ENCODE data around the gene RPS19.

Gene RPS19

DNA sequence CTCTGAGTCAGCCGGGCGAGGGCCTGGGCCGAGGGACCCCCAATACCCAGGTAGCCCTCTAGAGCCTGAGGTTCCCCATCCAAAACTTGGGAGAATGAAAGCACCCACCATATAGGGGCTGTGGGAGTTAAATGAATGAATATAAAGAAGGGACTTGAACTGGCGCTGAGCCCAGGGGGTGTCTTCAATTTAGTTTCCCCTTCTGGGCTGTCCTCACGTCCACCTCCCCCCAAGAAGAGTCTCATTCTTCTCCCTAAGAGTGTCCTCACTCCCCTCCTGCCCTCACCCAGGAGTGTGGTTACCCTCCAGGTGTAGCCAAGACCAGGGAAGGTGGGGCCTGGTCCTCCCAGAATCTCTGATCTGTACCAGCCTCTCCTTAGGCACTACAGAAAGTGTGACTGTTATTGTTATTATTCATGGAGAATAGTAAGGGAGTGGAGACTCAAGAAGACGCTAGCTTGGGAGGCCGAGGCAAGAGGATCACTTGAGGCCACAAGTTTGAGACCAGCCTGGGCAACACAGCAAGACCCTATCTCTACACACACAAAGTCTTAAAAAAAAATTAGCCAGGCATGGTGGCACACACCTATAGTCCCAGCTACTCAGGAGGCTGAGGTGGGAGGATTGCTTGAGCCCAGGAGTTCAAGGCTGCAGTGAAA is 19.7 kb downstream of the RPS19 start:
- DNase-seq, result no peak

DNA sequence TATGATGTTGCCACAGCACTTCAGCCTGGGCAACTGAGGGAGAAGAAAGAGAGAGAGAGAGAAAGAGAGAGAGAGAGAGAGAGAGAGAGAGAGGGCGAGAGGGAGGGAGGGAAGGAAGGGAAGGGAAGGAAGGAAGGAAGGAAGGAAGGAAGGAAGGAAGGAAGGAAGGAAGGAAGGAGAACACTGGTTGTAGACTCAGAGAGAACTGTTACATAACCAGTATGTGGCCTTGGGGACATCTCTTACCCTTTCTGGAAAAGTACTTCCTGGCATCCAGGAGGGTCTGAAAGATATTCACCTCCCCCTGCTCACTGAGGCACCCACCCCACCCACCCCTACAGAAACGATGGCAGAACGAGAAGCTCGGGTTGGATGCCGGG is 20.3 kb downstream of the RPS19 start:
- no peak for DNase-seq

DNA sequence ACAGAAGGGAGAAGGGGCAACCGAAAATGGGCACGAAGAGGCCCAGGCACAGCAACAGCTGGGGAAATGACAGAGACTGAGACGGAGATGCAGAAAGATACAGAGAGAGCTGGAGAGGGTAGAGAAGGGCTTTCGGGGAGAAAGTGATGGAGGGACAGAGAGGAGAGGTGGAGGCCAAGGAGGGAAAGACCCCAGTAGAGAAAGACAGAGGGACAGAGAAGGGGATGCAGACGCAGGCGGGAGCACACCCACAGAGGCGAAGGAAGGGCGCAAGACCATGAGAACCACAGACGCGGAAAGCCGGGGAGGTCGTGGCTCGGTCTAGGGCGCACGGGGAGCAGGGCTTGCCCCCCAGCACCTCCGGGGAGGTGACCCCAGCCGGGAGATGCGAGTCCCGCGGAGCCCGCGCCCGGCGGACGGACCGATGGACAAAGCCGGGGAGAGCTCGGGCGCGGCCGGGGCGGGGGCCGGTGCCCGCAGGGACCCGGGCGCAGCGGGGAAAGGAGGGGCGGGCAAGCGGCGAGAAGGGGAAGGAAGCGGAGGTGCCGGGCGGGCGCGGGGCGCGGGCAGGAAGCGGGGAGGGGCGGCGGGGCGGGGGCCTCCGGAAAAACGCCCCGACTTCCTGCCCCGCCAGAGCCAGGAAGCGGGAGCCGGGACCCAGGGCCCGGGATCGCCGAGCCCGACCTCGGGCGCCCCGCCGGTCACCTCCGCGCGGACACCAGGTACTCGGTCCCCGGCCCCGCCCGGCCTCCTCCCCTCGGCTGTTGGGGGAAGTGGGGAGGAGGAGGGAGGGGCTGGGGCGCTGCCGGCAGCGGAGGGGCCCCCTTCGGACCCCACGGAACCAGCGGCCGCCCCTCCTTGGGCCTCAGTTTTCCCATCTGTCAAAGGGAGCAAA is 22.8 kb downstream of the RPS19 start, which contains the start of gene ARHGEF1:
Gene ARHGEF1 (plus strand): TSS at position 617 of the 895 bp plus-strand sequence. CDS start 4,899 bp downstream, outside the sequence.
- DNase-seq, result peak; percentile 46

DNA sequence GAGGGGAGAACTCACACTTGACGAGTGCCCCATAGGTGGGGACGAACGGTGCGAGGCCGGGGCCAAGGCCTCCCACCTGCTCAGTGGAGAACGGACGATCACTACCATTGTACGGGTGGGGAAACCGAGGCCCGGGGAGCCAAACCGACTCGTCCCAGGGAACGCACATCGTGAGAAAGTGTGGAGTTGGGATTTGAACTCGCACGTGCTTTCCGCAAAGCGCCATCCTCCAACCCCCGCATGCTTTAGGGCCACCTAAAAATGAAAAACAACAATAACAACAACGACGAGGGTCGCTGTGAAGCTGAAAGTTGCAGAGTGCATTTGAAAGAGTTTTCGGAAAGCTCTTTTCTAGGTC is 23.4 kb downstream of the RPS19 start:
- no peak for DNase-seq

DNA sequence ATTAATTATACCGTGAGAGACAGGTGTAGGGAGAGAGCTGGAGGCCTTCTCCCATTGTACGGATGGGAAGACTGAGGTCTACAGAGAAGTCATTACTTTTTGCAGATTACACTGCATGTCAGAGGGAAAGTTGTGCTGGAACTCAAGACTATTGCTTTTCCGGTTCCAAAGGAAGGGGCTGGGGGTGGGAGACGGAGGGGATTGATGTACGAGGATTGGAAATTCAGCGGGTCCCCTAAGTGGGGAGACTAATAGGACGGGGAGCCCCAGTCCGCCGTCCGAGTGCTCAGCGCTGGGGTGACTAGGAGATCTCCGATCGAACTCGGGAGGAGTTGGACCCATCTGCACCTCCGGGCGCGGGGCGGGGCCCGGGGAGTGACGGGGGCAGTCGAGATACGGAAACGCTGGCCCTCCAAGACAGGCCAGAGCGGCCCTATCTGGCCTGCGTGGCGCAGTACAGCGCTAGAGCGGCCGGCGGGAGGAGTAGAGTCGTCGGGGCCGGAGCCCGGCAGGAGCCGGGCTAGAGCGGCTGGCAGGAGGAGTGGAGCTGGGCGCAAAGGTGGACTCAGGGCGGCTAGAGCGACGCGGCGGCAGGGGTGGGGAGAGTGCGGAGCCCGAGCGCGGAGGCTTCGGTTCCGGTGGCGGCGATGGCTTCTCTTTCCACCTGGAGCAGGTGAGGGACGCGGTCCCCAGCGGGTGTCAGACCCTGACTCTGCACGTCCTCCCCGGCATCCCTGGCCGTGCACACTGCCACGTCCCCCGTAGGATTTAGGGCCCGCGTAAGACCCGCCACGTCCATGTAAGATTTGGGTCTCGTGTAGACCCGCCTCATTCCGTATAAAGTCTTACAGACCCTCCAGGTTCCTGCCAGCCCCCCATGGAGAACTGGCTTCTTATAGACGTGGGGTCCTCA is 24.0 kb downstream of the RPS19 start:
- peak; percentile 74 for DNase-seq

DNA sequence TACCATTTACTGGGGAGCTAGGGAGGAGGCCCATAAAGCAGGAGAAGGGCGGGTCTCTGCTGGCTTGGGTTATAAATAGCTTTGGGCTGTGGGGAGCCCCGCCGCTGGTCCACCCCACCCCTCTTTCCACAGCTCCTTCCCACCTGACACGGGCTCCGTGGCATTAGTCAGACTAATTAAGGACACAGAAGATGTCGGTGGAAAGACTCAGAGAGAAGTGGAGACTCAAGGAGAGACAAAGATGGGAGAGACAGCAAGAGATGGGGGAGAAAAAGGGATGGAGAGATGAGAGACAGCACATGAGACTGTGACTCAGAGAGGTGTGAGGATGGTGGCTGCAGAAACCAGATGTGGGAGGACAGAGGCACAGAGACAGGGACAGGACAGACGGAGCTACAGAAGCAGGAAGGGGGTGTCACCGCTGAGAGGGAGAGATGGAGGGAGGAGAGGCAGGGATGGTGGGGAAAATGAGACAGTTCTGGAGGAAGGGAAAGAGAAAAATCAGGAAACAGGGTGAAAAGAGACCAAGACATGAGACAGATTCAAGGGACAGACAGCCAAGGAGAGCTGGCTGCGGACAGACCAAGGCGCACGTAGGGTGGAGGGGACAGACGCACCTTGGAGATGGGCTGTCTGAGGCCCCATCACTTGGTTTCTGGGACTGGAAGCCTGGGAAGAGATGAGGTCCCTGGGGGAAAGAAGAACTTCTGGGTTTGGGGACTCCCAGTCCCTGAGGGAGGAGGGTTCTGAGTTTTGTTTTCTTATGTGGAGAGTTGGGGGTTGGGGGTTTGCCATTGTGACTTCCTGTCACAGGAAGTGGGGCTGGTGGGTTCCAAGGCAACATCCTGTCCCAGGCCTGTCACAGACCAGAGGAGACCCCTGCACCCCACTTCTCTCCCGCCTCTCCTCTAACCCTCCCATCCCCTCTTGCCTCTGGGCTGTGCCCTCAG is 27.0 kb downstream of the RPS19 start:
- DNase-seq, result no peak

DNA sequence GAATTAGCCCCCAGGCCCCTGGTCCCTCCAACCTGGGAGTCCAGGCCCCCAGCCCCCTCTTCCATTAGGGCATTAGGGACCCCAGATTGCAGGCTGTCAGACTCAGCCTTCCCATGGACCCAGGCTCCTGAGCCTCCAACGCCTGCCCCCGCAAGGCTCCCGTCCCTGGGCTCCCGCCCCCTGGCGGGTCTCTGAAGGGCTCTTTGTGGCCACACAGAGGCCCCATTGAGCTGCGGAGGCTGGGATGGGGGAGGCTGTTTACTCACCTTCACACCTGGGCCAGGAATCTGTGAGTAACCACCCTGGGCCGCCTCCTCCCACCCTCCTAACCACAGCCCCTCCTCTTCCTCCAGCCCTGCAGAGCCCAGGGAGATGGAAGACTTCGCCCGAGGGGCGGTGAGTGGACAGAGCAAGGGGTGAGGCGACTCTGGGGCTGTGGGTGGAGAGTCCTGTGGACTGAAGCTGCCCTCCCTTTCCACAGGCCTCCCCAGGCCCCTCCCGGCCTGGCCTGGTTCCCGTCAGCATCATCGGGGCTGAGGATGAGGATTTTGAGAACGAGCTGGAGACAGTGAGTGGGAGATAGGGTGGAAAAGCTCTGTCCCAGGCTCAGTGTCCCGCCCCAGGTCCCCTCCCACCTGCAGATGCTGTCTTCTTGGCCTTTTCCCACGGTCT is 27.8 kb downstream of the RPS19 start:
- DNase-seq, result peak; percentile 82

DNA sequence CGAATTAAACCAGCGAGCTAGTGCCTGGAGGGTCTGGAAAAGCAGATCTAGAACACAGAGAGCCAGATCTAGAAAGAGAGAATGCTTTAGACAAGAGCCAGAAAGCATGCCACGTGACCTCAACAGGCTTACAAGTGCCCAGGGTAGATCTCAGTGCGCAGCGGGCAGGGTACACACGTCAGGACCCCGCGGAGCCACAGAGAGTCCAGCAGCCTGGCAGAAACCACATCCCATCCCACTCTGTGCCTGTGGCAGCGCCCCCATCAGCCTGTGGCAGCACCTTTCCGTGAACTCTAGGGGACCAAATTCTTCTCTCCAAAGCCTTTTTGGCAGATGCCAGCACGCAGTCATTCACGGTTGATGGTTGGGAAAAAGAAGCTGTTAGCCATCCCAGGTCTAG is 28.9 kb downstream of the RPS19 start:
- DNase-seq, result no peak

DNA sequence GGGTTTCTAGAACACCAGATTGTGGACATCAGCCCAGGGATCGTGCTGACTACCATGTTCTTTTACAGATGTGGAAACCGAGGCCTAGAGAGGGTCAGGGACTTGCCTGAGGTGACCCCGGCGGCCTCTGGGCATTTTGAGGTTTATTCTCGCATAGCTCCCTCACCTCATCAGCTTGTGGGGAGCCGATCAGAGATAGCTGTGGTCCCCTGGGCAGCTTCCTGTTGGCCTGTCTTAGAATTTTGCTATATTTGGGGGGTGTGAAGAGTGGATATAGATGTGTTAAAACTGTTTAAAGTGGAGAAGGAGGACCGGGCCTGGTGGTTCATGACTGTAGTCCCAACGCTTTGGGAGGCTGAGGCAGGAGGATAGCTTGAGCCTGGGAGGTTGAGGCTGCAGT is 29.8 kb downstream of the RPS19 start:
- no peak for DNase-seq

DNA sequence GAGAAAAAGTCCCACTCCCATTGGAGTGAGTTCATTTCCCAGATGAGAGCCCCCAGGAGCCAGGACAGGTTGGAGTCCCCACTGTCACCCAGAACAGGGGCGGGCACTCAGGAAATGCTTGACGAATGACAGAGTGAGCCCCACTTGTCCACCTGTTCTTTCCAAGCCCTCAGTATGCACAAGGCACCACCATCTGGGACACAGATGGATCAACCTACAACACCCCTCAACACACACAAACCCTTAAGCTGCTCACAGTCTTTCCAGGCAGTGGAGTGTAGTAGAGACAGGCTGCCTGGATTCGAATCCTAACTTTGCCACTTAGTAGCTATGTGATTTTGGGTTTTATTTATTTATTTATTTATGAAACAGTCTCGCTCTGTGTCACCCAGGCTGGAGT is 30.9 kb downstream of the RPS19 start:
- no peak for DNase-seq

DNA sequence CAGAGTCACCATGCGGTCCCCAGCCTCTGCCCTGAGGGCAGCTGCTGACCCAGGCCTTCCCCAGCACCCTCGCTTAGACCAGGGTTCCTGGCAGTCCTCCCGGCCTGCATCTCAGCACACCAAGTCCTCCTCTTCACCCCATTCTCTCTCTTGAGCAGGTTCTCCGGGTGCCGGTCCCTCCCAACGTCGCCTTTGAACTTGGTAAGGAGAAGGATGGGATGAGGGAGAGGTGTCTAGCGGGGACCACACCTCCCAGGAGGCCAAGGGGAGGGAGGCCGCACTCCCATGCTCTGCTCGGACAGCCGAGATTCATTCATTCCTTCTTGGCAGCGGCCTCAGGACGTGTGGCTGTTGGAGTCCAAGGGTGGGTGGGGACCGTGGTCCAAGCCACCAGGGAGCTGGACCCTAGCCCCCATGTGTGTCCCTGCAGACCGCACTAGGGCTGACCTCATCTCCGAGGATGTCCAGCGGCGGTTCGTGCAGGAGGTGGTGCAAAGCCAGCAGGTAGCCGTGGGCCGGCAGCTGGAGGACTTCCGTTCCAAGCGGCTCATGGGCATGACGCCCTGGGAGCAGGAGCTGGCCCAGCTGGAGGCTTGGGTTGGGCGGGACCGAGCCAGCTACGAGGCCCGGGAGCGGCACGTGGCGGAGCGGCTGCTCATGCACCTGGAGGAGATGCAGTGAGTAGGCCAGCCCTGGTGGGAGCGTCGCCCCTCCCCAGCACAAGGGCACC is 32.3 kb downstream of the RPS19 start:
- no peak for DNase-seq

DNA sequence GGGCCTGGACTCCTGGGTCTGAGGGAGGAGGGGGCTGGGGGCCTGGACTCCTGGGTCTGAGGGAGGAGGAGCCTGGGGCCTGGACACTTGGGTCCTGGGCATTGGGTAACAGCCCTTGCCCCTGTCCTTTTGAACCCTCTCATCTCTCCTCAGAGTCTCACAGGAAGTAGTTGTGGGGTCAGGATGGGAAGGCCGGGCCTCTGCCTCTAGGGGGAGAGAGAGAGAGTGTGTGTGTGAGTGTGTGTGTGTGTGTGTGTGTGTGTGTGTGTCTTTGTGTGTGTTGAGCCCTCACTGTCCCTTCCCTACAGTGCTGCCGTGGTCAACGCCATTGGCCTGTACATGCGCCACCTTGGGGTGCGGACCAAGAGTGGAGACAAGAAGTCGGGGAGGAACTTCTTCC is 33.8 kb downstream of the RPS19 start:
- DNase-seq, result no peak

DNA sequence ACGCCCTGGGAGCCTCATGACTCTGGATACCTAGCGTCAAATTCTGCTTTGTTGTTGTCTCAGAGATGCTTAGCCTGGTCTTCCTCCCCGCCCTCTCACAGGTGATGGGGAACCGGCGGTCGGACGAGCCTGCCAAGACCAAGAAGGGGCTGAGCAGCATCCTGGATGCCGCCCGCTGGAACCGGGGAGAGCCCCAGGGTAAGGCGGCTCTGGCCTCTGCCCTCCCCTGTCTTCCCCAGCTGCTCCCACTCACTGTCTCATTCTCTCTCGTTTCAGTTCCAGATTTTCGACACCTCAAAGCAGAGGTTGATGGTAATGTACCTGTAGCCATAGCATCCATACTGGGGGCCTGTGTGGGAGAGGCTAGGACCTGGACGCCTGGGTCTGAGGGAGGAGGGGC is 34.3 kb downstream of the RPS19 start:
- no peak for DNase-seq

DNA sequence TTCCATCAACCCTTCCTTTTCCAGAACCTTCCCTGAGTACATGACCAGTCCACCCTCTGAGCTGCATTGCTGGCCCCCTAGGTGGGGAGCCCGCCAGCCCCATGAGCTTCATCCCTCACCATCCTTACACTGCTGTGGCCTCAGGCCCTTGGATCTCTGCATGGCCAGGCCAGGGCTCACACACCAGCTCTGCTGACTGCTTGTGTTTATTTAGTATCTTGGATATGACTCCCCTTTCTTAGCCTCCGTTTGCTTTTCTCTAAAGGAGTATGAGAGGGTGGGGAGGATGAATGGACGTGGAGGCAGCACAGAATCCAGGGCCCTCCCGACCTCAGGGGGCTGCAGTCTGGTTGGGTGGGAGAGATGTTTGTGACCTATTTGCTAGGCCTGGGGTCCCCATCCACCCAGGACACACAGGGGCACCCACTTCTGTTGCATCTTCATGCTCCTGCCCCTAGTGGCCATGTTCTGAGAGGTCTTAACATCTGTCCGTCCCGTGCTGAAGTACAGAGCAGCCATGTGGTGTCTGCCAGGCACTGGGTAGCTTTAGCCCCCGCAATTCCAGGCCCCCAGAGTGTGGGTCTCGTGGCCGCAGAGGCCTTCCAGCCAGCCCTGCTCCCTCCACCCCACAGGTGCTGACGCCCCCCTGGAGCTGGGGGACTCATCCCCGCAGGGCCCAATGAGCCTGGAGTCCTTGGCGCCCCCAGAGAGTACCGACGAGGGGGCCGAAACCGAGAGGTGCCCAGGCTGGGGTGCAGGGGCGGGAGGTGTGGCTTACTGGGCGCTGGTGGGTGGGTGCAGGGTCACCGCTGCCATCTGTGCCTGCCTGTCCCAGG is 35.9 kb downstream of the RPS19 start:
- no peak for DNase-seq

DNA sequence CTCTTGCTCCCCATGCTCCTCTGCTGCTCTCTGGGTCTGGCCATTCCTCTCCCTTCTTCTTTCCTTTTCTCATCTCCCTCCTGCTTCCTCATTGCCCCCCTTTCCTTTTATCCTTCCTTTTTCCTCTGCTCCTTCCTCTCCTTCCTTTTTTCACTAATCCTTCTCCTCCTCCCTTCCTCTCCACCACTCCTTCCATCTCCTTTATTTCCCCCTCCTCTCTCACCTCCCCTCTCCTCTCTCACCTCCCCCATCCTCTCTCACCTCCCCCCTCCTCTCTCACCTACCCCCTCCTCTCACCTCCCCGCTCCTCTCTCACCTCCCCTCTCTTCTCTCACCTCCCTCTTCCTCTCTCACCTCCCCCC is 36.5 kb downstream of the RPS19 start:
- no peak for DNase-seq

DNA sequence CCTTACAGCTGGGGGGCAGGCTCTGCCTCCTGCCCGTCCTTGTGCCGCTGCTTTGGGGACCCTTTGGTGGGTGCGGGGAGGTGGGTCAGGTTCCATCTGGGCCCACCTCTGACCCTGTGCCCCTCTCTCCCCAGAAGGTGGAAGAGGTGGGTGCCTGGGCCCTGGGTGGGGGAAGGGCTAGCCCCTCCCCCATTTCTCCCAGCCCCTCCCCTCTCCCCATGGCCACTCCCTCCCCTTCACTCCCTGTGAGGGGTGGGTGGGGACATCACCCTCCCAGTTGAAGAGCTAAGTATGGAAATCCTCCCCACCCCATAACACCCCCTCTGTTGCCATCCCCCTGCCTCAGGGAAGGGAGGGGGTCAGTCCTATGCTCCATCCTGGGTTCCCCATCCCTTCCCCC is 37.1 kb downstream of the RPS19 start:
- no peak for DNase-seq

DNA sequence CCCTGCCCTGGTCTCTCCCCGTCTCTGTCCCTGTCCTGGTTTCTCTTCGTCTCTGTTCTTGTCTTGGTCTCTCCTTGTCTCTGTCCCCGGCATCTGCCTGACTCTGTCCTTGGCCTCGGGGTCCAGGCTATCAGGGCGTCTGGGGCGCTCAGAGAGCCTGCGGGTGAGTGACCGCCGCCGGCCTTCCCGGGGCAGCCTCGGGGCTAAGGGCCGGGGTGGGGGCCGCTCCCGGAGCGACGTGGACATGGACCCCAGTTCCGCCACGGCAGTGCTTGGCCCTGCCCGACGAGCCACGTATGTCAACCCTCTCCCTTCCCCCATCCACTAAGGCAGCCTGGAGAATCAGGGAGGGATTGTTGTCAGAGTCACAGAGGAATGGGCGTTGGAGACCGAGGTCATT is 37.8 kb downstream of the RPS19 start:
- DNase-seq, result no peak

DNA sequence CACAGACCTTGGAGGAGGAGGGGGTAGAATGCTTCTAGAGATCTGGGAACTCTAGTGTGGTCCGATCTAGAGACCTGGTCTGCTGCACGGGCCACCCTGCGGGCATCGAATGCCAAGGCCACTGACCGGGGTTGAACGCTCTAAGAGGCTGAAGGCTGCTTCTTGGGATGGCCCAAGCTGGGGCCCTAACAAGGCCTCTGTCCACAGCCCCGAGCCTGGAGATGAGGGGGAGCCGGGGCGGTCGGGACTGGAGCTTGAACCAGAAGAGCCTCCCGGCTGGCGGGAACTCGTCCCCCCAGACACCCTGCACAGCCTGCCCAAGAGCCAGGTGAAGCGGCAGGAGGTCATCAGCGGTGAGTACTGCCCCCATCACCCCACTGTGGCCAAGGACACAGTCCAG is 38.2 kb downstream of the RPS19 start:
- DNase-seq, result no peak

DNA sequence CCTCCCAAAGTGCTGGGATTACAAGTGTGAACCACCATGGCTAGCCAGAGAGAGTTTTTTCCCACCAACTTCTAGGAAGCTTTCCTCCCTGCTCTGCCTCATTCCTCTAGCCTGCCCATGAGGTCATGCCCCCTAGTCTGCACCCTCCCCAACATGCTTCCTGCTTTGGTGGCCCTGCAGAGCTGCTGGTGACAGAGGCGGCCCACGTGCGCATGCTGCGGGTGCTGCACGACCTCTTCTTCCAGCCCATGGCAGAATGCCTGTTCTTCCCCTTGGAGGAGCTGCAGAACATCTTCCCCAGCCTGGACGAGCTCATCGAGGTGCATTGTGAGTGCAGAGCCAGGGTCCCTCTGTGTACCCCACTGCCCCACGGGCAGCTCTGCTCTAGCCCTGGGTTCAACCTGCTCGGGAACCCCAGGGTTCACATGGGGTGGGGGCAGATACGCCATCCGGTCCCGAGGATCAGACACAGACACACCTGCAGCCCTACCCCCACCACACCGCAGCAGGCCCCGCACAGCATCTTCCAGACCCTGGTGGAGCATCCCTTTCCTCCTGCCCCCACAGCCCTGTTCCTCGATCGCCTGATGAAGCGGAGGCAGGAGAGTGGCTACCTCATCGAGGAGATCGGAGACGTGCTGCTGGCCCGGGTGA is 41.8 kb downstream of the RPS19 start:
- DNase-seq, result no peak

DNA sequence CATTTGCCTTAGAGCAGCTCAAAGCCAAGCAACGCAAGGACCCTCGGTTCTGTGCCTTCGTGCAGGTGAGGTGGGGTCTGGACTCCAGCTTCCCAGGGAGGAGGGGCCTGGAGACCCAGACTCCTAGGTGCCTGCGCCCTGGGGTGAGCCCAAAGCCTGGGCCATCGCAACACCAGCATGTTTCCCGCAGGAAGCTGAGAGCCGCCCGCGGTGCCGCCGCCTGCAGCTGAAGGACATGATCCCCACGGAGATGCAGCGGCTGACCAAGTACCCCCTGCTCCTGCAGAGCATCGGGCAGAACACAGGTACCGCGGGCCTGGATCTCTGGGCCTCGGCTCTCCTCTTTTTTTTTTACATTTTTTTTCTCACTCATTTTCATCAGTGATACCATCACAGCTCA is 42.5 kb downstream of the RPS19 start:
- no peak for DNase-seq
